Neural cell (in vitro differentiated cells): Measurements from ENCODE around the gene CCDC7. TPM values are rescaled to one million over a fixed set of nuclear protein-coding genes. Genes with fewer than 3 reads are reported as not detected.

Source experiments
- H2AFZ ChIP-seq: fragments of 200-600, 300-800 bp; sonication (generic), shearing (Covaris generic); 2 replicates; pipeline ENCODE4 v1.6.0; 2014; ENCODE audit warnings: low read depth, mild to moderate bottlenecking, antibody characterized with exemption, low read length, moderate library complexity
- H3F3A ChIP-seq: fragments of 200-600 bp; shearing (Covaris generic); 2 replicates; pipeline ENCODE4 v1.6.1; 2016; ENCODE audit warnings: mild to moderate bottlenecking, moderate library complexity, mixed read lengths, antibody characterized with exemption, low read length; ENCODE audit not compliant: insufficient read depth, poor library complexity, severe bottlenecking
- H3K27ac ChIP-seq: fragments of 200-600, 300-800 bp; sonication (generic), shearing (Covaris generic); 2 replicates; pipeline ENCODE4 v1.5.1; 2014; ENCODE audit warnings: mild to moderate bottlenecking, low read length, moderate library complexity
- H3K27me3 ChIP-seq: fragments of 300-800, 200-600 bp; sonication (generic), shearing (Covaris generic); 2 replicates; pipeline ENCODE4 v1.6.0; 2014; ENCODE audit warnings: mild to moderate bottlenecking, low read depth, low read length, moderate library complexity; ENCODE audit not compliant: insufficient read depth
- H3K36me3 ChIP-seq: fragments of 300-800, 200-600 bp; sonication (generic), shearing (Covaris generic); 2 replicates; pipeline ENCODE4 v1.5.1; 2014; ENCODE audit warnings: mild to moderate bottlenecking, antibody characterized with exemption, low read length, moderate library complexity; ENCODE audit not compliant: insufficient read depth
- H3K4me2 ChIP-seq: fragments of 300-800, 200-600 bp; sonication (generic), shearing (Covaris generic); 2 replicates; pipeline ENCODE4 v1.6.0; 2014; ENCODE audit warnings: mild to moderate bottlenecking, low read length
- H3K4me3 ChIP-seq: fragments of 300-800, 200-600 bp; sonication (generic), shearing (Covaris generic); 2 replicates; pipeline ENCODE4 v1.5.1; 2014; ENCODE audit warnings: mild to moderate bottlenecking, low read length, moderate library complexity
- H3K79me2 ChIP-seq: fragments of 200-600 bp; shearing (Covaris generic); replicated peaks from 2 replicates; pipeline ENCODE4 v1.6.0; 2014; ENCODE audit warnings: mild to moderate bottlenecking, low read length, moderate library complexity; ENCODE audit not compliant: insufficient read depth
- H3K9ac ChIP-seq: fragments of 300-800, 200-600 bp; sonication (generic), shearing (Covaris generic); 2 replicates; pipeline ENCODE4 v1.6.1; 2016; ENCODE audit warnings: mild to moderate bottlenecking, low read length, mixed read lengths
- H3K9me2 ChIP-seq: fragments of 200-600 bp; shearing (Covaris generic); 2 replicates; pipeline ENCODE4 v1.6.1; 2016; ENCODE audit warnings: mild to moderate bottlenecking, low read length, mixed read lengths; ENCODE audit not compliant: insufficient read depth
- H3K9me3 ChIP-seq: fragments of 200-600, 300-800 bp; sonication (generic), shearing (Covaris generic); 2 replicates; pipeline ENCODE4 v1.6.1; 2016; ENCODE audit warnings: mild to moderate bottlenecking, mixed run types, low read length, moderate library complexity, mixed read lengths
- H4K20me1 ChIP-seq: fragments of 200-600 bp; shearing (Covaris generic); 2 replicates; pipeline ENCODE4 v1.6.1; 2016; ENCODE audit warnings: mild to moderate bottlenecking, mixed run types; ENCODE audit not compliant: insufficient read depth
- EP300 ChIP-seq: fragments of 450-650 bp; conservative IDR thresholded peaks from 2 replicates; pipeline ENCODE4 v1.6.1; 2014; ENCODE audit warnings: antibody characterized with exemption, mild to moderate bottlenecking, moderate library complexity; ENCODE audit not compliant: poor library complexity, severe bottlenecking
- EZH2 ChIP-seq: fragments of 200-600, 300-800 bp; shearing (Covaris generic), sonication (generic); IDR thresholded peaks from 2 replicates; pipeline ENCODE4 v1.6.1; 2014; ENCODE audit warnings: antibody characterized with exemption, low read length, borderline replicate concordance, mild to moderate bottlenecking; ENCODE audit not compliant: insufficient read depth, poor library complexity, severe bottlenecking
- MXI1 ChIP-seq: fragments of 450-650 bp; conservative IDR thresholded peaks from 2 replicates; pipeline ENCODE4 v1.6.1; 2014; ENCODE audit warnings: antibody characterized with exemption, mild to moderate bottlenecking; ENCODE audit not compliant: poor library complexity, severe bottlenecking
- POLR2AphosphoS5 ChIP-seq: IDR thresholded peaks from 2 replicates; pipeline ENCODE4 v1.6.1; 2012
- RAD21 ChIP-seq: fragments of 450-650 bp; conservative IDR thresholded peaks from 2 replicates; pipeline ENCODE4 v1.6.1; 2014; ENCODE audit warnings: antibody characterized with exemption, mild to moderate bottlenecking, moderate library complexity
- REST ChIP-seq: IDR thresholded peaks from 2 replicates; pipeline ENCODE4 v1.6.1; 2012; ENCODE audit warnings: borderline replicate concordance
- SMC3 ChIP-seq: fragments of 450-650 bp; conservative IDR thresholded peaks from 2 replicates; pipeline ENCODE4 v1.6.1; 2014; ENCODE audit warnings: antibody characterized with exemption, mild to moderate bottlenecking, moderate library complexity; ENCODE audit not compliant: poor library complexity
- TAF1 ChIP-seq: IDR thresholded peaks from 2 replicates; pipeline ENCODE4 v1.6.1; 2012; ENCODE audit warnings: low read depth
- polyA plus RNA-seq: library from polyadenylated mRNA; depleted of rRNA; stranded (reverse); fragments of >200 nt; gene quantifications from 2 replicates; pipeline ENCODE4 v1.2.3, GENCODE V29; 2014
- TF ChIP-seq, protein P1 (sequence below): fragments of 450-650 bp; IDR thresholded peaks from 2 replicates; pipeline ENCODE4 v1.5.1; 2014; ENCODE audit warnings: antibody characterized with exemption, mild to moderate bottlenecking, moderate library complexity; ENCODE audit not compliant: poor library complexity, severe bottlenecking

The CCDC7 gene
- polyA plus RNA-seq, 1 donor from 2014 or later: 5.1 TPM

- Histone ChIP-seq H3K36me3 (no peaks in the 10 kb centered on the region), H2AFZ (no peak overlapping the region), H3F3A (no peaks in the 10 kb centered on the region), H3K9me3 (no peaks in the 10 kb centered on the region), H3K4me3 (no peak overlapping the region), H3K9me2 (no peaks in the 10 kb centered on the region), H3K9ac (no peak overlapping the region), H4K20me1 (no peaks in the 10 kb centered on the region), H3K79me2 (no peaks in the 10 kb centered on the region), H3K4me2 (no peak overlapping the region), H3K27ac (no peak overlapping the region), H3K27me3 (no peaks in the 10 kb centered on the region)
- TF ChIP-seq EP300: no peak
- no peak for TF ChIP-seq TAF1
- no peak for TF ChIP-seq SMC3
- TF ChIP-seq POLR2AphosphoS5: no peak
- no peak for TF ChIP-seq RAD21
- TF ChIP-seq MXI1: no peak
- TF ChIP-seq REST: no peak
These were observed 65.7 kb downstream of the CCDC7 start for GRCh38 chr10:32511599-32511998.

- H3K27me3 ChIP-seq: no peaks in the 10 kb centered on the region
- no peaks in the 10 kb centered on the region for H3K9me2 ChIP-seq
- TF ChIP-seq SMC3: no peak
- TF ChIP-seq POLR2AphosphoS5: no peak
- TF ChIP-seq EP300: no peak
- no peak for TF ChIP-seq TAF1
- TF ChIP-seq EZH2: no peak
- no peak for TF ChIP-seq RAD21
- TF ChIP-seq, protein P1, sequence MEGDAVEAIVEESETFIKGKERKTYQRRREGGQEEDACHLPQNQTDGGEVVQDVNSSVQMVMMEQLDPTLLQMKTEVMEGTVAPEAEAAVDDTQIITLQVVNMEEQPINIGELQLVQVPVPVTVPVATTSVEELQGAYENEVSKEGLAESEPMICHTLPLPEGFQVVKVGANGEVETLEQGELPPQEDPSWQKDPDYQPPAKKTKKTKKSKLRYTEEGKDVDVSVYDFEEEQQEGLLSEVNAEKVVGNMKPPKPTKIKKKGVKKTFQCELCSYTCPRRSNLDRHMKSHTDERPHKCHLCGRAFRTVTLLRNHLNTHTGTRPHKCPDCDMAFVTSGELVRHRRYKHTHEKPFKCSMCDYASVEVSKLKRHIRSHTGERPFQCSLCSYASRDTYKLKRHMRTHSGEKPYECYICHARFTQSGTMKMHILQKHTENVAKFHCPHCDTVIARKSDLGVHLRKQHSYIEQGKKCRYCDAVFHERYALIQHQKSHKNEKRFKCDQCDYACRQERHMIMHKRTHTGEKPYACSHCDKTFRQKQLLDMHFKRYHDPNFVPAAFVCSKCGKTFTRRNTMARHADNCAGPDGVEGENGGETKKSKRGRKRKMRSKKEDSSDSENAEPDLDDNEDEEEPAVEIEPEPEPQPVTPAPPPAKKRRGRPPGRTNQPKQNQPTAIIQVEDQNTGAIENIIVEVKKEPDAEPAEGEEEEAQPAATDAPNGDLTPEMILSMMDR: no peak
- TF ChIP-seq REST: no peak
- TF ChIP-seq MXI1: no peak
- no peak overlapping the region for H2AFZ ChIP-seq
- H3K9me3 ChIP-seq: no peaks in the 10 kb centered on the region
- no peaks in the 10 kb centered on the region for H3F3A ChIP-seq
- H4K20me1 ChIP-seq: no peaks in the 10 kb centered on the region
- H3K9ac ChIP-seq: no peak overlapping the region
- H3K27ac ChIP-seq: no peak overlapping the region
- H3K79me2 ChIP-seq: no peaks in the 10 kb centered on the region
- H3K4me2 ChIP-seq: no peak overlapping the region
- H3K4me3 ChIP-seq: no peak overlapping the region
- no peaks in the 10 kb centered on the region for H3K36me3 ChIP-seq
These were observed 70.9 kb downstream of the CCDC7 start for GRCh38 chr10:32516567-32517495.
